Measurements from ENCODE around the gene IGLL5.
A peak's percentile ranks its signal among the peaks of the same experiment; 100 is the strongest.

The IGLL5 gene

GRCh38 chr22:22887621-22888503 is at the start of gene IGLL5:
IGLL5 (plus strand) TSS chr22:22887816; CDS start chr22:22888054, 238 bp downstream.
- no peak for DNase-seq (ENCODE audit: low spot score)

GRCh38 chr22:22838148-22838786 is 49.3 kb upstream of the IGLL5 start:
- DNase-seq (ENCODE audit: low spot score) = no peak

GRCh38 chr22:22839570-22840314 is 47.9 kb upstream of the IGLL5 start:
- no peak for DNase-seq (ENCODE audit: low spot score)

GRCh38 chr22:22840780-22841179 is 46.8 kb upstream of the IGLL5 start:
- no peak for DNase-seq (ENCODE audit: low spot score)

GRCh38 chr22:22841598-22841997 is 46.0 kb upstream of the IGLL5 start:
- no peak for DNase-seq (ENCODE audit: low spot score)

- no peak for DNase-seq (ENCODE audit: low spot score)
Measured at GRCh38 chr22:22842085-22842484, 45.5 kb upstream of the IGLL5 start.

- no peak for DNase-seq (ENCODE audit: low spot score)
Measured at GRCh38 chr22:22843848-22844247, 43.8 kb upstream of the IGLL5 start.

GRCh38 chr22:22847241-22847640 is 40.4 kb upstream of the IGLL5 start:
- no peak for DNase-seq (ENCODE audit: low spot score)

GRCh38 chr22:22848364-22848866 is 39.2 kb upstream of the IGLL5 start:
- peak; percentile 63 for DNase-seq (ENCODE audit: low spot score)

GRCh38 chr22:22849640-22850610 is 37.7 kb upstream of the IGLL5 start:
- no peak for DNase-seq (ENCODE audit: low spot score)

- DNase-seq (ENCODE audit: low spot score) = no peak
Measured at GRCh38 chr22:22851969-22852368, 35.6 kb upstream of the IGLL5 start.

GRCh38 chr22:22853713-22854112 is 33.9 kb upstream of the IGLL5 start:
- DNase-seq (ENCODE audit: low spot score) = no peak

GRCh38 chr22:22854466-22854865 is 33.1 kb upstream of the IGLL5 start:
- DNase-seq (ENCODE audit: low spot score) = no peak

GRCh38 chr22:22855085-22855484 is 32.5 kb upstream of the IGLL5 start:
- no peak for DNase-seq (ENCODE audit: low spot score)

- peak; percentile 6 for DNase-seq (ENCODE audit: low spot score)
Measured at GRCh38 chr22:22855617-22856308, 31.9 kb upstream of the IGLL5 start.

- DNase-seq (ENCODE audit: low spot score) = no peak
Measured at GRCh38 chr22:22856364-22856763, 31.3 kb upstream of the IGLL5 start.

GRCh38 chr22:22856885-22857606 is 30.6 kb upstream of the IGLL5 start:
- DNase-seq (ENCODE audit: low spot score) = no peak

- no peak for DNase-seq (ENCODE audit: low spot score)
Measured at GRCh38 chr22:22857607-22858558, 29.7 kb upstream of the IGLL5 start.

- DNase-seq (ENCODE audit: low spot score) = no peak
Measured at GRCh38 chr22:22858559-22858937, 29.1 kb upstream of the IGLL5 start.

Data from hematopoietic multipotent progenitor cell treated with erythropoietin and hydrocortisone succinate and interleukin-3 and kit ligand, for 17 days (in vitro differentiated cells).